ENCODE measurements around the gene UPF1.
"Not testable (repeated sequence)": the region's sequence is repeated elsewhere in the genome, so short reads cannot be mapped to it uniquely, and the experiment has no call there.

Gene UPF1

GRCh38 chr19:18904334-18905057, 72.7 kb downstream of the UPF1 start:
- Histone ChIP-seq H3K4me1 (ENCODE audit: control insufficient read depth, insufficient read depth, low read length) (no peaks in the 10 kb centered on the region), H3K36me3 (ENCODE audit: control insufficient read depth, insufficient read depth, low read length) (peaks cover 13% of the 10 kb centered on the region), H3K4me3 (ENCODE audit: low read length) (no peak overlapping the region), H3K27me3 (ENCODE audit: control insufficient read depth, insufficient read depth, low read length) (no peaks in the 10 kb centered on the region), H3K9ac (ENCODE audit: low read length) (no peak overlapping the region), H3K9me3 (ENCODE audit: control insufficient read depth, low read length) (no peaks in the 10 kb centered on the region)

GRCh38 chr19:18905058-18905456, 73.3 kb downstream of the UPF1 start:
- Histone ChIP-seq H3K4me3 (ENCODE audit: low read length) (no peak overlapping the region), H3K9ac (ENCODE audit: low read length) (no peak overlapping the region), H3K36me3 (ENCODE audit: control insufficient read depth, insufficient read depth, low read length) (peaks cover 13% of the 10 kb centered on the region), H3K4me1 (ENCODE audit: control insufficient read depth, insufficient read depth, low read length) (no peaks in the 10 kb centered on the region), H3K9me3 (ENCODE audit: control insufficient read depth, low read length) (no peaks in the 10 kb centered on the region), H3K27me3 (ENCODE audit: control insufficient read depth, insufficient read depth, low read length) (no peaks in the 10 kb centered on the region)

- Histone ChIP-seq H3K9me3 (ENCODE audit: control insufficient read depth, low read length) (no peaks in the 10 kb centered on the region), H3K4me3 (ENCODE audit: low read length) (no peak overlapping the region), H3K4me1 (ENCODE audit: control insufficient read depth, insufficient read depth, low read length) (no peaks in the 10 kb centered on the region), H3K36me3 (ENCODE audit: control insufficient read depth, insufficient read depth, low read length) (peaks cover 13% of the 10 kb centered on the region), H3K27me3 (ENCODE audit: control insufficient read depth, insufficient read depth, low read length) (no peaks in the 10 kb centered on the region), H3K9ac (ENCODE audit: low read length) (no peak overlapping the region)
Observed at GRCh38 chr19:18905513-18906236, 73.9 kb downstream of the UPF1 start.

GRCh38 chr19:18906605-18907519, 75.1 kb downstream of the UPF1 start:
- peaks cover 13% of the 10 kb centered on the region for H3K36me3 ChIP-seq (ENCODE audit: control insufficient read depth, insufficient read depth, low read length)
- no peaks in the 10 kb centered on the region for H3K27me3 ChIP-seq (ENCODE audit: control insufficient read depth, insufficient read depth, low read length)
- no peak overlapping the region for H3K4me3 ChIP-seq (ENCODE audit: low read length)
- no peaks in the 10 kb centered on the region for H3K4me1 ChIP-seq (ENCODE audit: control insufficient read depth, insufficient read depth, low read length)
- no peaks in the 10 kb centered on the region for H3K9me3 ChIP-seq (ENCODE audit: control insufficient read depth, low read length)
- no peak overlapping the region for H3K9ac ChIP-seq (ENCODE audit: low read length)

- H3K36me3 ChIP-seq (ENCODE audit: control insufficient read depth, insufficient read depth, low read length): peaks cover 13% of the 10 kb centered on the region
- H3K4me3 ChIP-seq (ENCODE audit: low read length): no peak overlapping the region
- H3K9ac ChIP-seq (ENCODE audit: low read length): no peak overlapping the region
- H3K4me1 ChIP-seq (ENCODE audit: control insufficient read depth, insufficient read depth, low read length): no peaks in the 10 kb centered on the region
- no peaks in the 10 kb centered on the region for H3K27me3 ChIP-seq (ENCODE audit: control insufficient read depth, insufficient read depth, low read length)
- no peaks in the 10 kb centered on the region for H3K9me3 ChIP-seq (ENCODE audit: control insufficient read depth, low read length)
Observed at GRCh38 chr19:18908917-18909619, 77.3 kb downstream of the UPF1 start.

GRCh38 chr19:18910010-18910409, 78.3 kb downstream of the UPF1 start:
- H3K27me3 ChIP-seq (ENCODE audit: control insufficient read depth, insufficient read depth, low read length): no peaks in the 10 kb centered on the region
- no peak overlapping the region for H3K9ac ChIP-seq (ENCODE audit: low read length)
- H3K4me3 ChIP-seq (ENCODE audit: low read length): no peak overlapping the region
- no peaks in the 10 kb centered on the region for H3K9me3 ChIP-seq (ENCODE audit: control insufficient read depth, low read length)
- no peaks in the 10 kb centered on the region for H3K4me1 ChIP-seq (ENCODE audit: control insufficient read depth, insufficient read depth, low read length)
- H3K36me3 ChIP-seq (ENCODE audit: control insufficient read depth, insufficient read depth, low read length): peaks cover 6% of the 10 kb centered on the region

- H3K4me3 ChIP-seq (ENCODE audit: low read length): no peak overlapping the region
- H3K36me3 ChIP-seq (ENCODE audit: control insufficient read depth, insufficient read depth, low read length): no peaks in the 10 kb centered on the region
- no peaks in the 10 kb centered on the region for H3K4me1 ChIP-seq (ENCODE audit: control insufficient read depth, insufficient read depth, low read length)
- H3K27me3 ChIP-seq (ENCODE audit: control insufficient read depth, insufficient read depth, low read length): no peaks in the 10 kb centered on the region
- H3K9me3 ChIP-seq (ENCODE audit: control insufficient read depth, low read length): no peaks in the 10 kb centered on the region
- no peak overlapping the region for H3K9ac ChIP-seq (ENCODE audit: low read length)
Observed at GRCh38 chr19:18910801-18911436, 79.2 kb downstream of the UPF1 start.

- no peak overlapping the region for H3K4me3 ChIP-seq (ENCODE audit: low read length)
- no peak overlapping the region for H3K9ac ChIP-seq (ENCODE audit: low read length)
- peaks cover 6% of the 10 kb centered on the region for H3K4me1 ChIP-seq (ENCODE audit: control insufficient read depth, insufficient read depth, low read length)
- no peaks in the 10 kb centered on the region for H3K9me3 ChIP-seq (ENCODE audit: control insufficient read depth, low read length)
- H3K36me3 ChIP-seq (ENCODE audit: control insufficient read depth, insufficient read depth, low read length): no peaks in the 10 kb centered on the region
- no peaks in the 10 kb centered on the region for H3K27me3 ChIP-seq (ENCODE audit: control insufficient read depth, insufficient read depth, low read length)
Observed at GRCh38 chr19:18912933-18913332, 81.2 kb downstream of the UPF1 start.

- peaks cover 6% of the 10 kb centered on the region for H3K4me1 ChIP-seq (ENCODE audit: control insufficient read depth, insufficient read depth, low read length)
- H3K27me3 ChIP-seq (ENCODE audit: control insufficient read depth, insufficient read depth, low read length): no peaks in the 10 kb centered on the region
- no peak overlapping the region for H3K9ac ChIP-seq (ENCODE audit: low read length)
- no peaks in the 10 kb centered on the region for H3K9me3 ChIP-seq (ENCODE audit: control insufficient read depth, low read length)
- no peaks in the 10 kb centered on the region for H3K36me3 ChIP-seq (ENCODE audit: control insufficient read depth, insufficient read depth, low read length)
- no peak overlapping the region for H3K4me3 ChIP-seq (ENCODE audit: low read length)
Observed at GRCh38 chr19:18913466-18913865, 81.7 kb downstream of the UPF1 start.

GRCh38 chr19:18915639-18916038, 83.9 kb downstream of the UPF1 start:
- Histone ChIP-seq H3K27me3 (ENCODE audit: control insufficient read depth, insufficient read depth, low read length) (no peaks in the 10 kb centered on the region), H3K4me1 (ENCODE audit: control insufficient read depth, insufficient read depth, low read length) (peaks cover 13% of the 10 kb centered on the region), H3K9ac (ENCODE audit: low read length) (no peak overlapping the region), H3K4me3 (ENCODE audit: low read length) (no peak overlapping the region), H3K36me3 (ENCODE audit: control insufficient read depth, insufficient read depth, low read length) (no peaks in the 10 kb centered on the region), H3K9me3 (ENCODE audit: control insufficient read depth, low read length) (no peaks in the 10 kb centered on the region)

GRCh38 chr19:18917593-18917992, 85.8 kb downstream of the UPF1 start:
- not testable (repeated sequence) for H3K9ac ChIP-seq (ENCODE audit: low read length); H3K36me3 ChIP-seq (ENCODE audit: control insufficient read depth, insufficient read depth, low read length); H3K4me3 ChIP-seq (ENCODE audit: low read length); H3K9me3 ChIP-seq (ENCODE audit: control insufficient read depth, low read length); H3K27me3 ChIP-seq (ENCODE audit: control insufficient read depth, insufficient read depth, low read length)
- peaks cover 15% of the 10 kb centered on the region for H3K4me1 ChIP-seq (ENCODE audit: control insufficient read depth, insufficient read depth, low read length)
